MM.1S (cell line): Measurements from ENCODE around the gene TMEM218.

Source experiments
- EZH2 ChIP-seq: fragments of 300-600 bp; sonication (generic); optimal IDR thresholded peaks from 2 replicates; pipeline ENCODE3; 2017; ENCODE audit warnings: low read depth, mild to moderate bottlenecking, antibody characterized with exemption, low read length, mixed read lengths
- TF ChIP-seq, protein P1 (sequence below): fragments of 300-600 bp; sonication (generic); IDR thresholded peaks from 2 replicates; pipeline ENCODE4 v1.5.1; 2016; ENCODE audit warnings: antibody characterized with exemption, low read length, mixed read lengths

GRCh38 chr11:125124618-125124992 is 13.2 kb upstream of the TMEM218 start:
- TF ChIP-seq, protein P1, sequence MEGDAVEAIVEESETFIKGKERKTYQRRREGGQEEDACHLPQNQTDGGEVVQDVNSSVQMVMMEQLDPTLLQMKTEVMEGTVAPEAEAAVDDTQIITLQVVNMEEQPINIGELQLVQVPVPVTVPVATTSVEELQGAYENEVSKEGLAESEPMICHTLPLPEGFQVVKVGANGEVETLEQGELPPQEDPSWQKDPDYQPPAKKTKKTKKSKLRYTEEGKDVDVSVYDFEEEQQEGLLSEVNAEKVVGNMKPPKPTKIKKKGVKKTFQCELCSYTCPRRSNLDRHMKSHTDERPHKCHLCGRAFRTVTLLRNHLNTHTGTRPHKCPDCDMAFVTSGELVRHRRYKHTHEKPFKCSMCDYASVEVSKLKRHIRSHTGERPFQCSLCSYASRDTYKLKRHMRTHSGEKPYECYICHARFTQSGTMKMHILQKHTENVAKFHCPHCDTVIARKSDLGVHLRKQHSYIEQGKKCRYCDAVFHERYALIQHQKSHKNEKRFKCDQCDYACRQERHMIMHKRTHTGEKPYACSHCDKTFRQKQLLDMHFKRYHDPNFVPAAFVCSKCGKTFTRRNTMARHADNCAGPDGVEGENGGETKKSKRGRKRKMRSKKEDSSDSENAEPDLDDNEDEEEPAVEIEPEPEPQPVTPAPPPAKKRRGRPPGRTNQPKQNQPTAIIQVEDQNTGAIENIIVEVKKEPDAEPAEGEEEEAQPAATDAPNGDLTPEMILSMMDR: no peak
- TF ChIP-seq EZH2: no peak
